ENCODE data around the gene CTTN. TPM values are rescaled to one million over a fixed set of nuclear protein-coding genes. Genes with fewer than 3 reads are reported as not detected.

Gene CTTN
- polyA plus RNA-seq, 4 donors = 101 to 218 (median 122) TPM

- peaks cover 0 to 1% of the 10 kb centered on the region in 2 donors for H3K9me3 ChIP-seq (ENCODE audit: control insufficient read depth in 2 of 2, insufficient read depth in 1 of 2, low read depth in 1 of 2, low read length in 1 of 2)
- FAIRE-seq = no peak
- H3K27me3 ChIP-seq (ENCODE audit: control insufficient read depth in 3 of 3, insufficient read depth in 3 of 3, low read length in 3 of 3) = no peaks in the 10 kb centered on the region
- 93 to 96% (median 94%) methylated on average over 31 of the region's 31 CpGs for WGBS, 3 donors
- H3K4me3 ChIP-seq (ENCODE audit: low read depth in 1 of 3, low read length in 3 of 3) = no peak overlapping the region
- no peaks in the 10 kb centered on the region for H3K4me1 ChIP-seq (ENCODE audit: control insufficient read depth in 3 of 3, insufficient read depth in 2 of 3, low read depth in 1 of 3, low read length in 2 of 3)
- H3K27ac ChIP-seq (ENCODE audit: low read depth in 1 of 3, low read length in 2 of 3) = no peak overlapping the region
- DNase-seq = no peak
- H3K36me3 ChIP-seq (ENCODE audit: control insufficient read depth in 3 of 3, insufficient read depth in 2 of 3, low read depth in 1 of 3, low read length in 3 of 3) = peaks cover 0 to 61% (median 0%) of the 10 kb centered on the region in 3 donors
Observed at GRCh38 chr11:70485326-70486025, 87.1 kb downstream of the CTTN start.

GRCh38 chr11:70486026-70486415 lies 87.7 kb downstream of the CTTN start:
- FAIRE-seq = no peak

More at GRCh38 chr11:70486026-70486415, 87.7 kb downstream of the CTTN start:
- Histone ChIP-seq H3K27ac (ENCODE audit: low read depth in 1 of 3, low read length in 2 of 3) (no peak overlapping the region), H3K4me1 (ENCODE audit: control insufficient read depth in 3 of 3, insufficient read depth in 2 of 3, low read depth in 1 of 3, low read length in 2 of 3) (no peaks in the 10 kb centered on the region), H3K36me3 (ENCODE audit: control insufficient read depth in 3 of 3, insufficient read depth in 2 of 3, low read depth in 1 of 3, low read length in 3 of 3) (peaks cover 0 to 63% (median 0%) of the 10 kb centered on the region in 3 donors), H3K27me3 (ENCODE audit: control insufficient read depth in 3 of 3, insufficient read depth in 3 of 3, low read length in 3 of 3) (no peaks in the 10 kb centered on the region), H3K4me3 (ENCODE audit: low read depth in 1 of 3, low read length in 3 of 3) (no peak overlapping the region), H3K9me3 (ENCODE audit: control insufficient read depth in 2 of 2, insufficient read depth in 1 of 2, low read depth in 1 of 2, low read length in 1 of 2) (peaks cover 0 to 7% of the 10 kb centered on the region in 2 donors)
- 93 to 96% (median 93%) methylated on average over 22 of the region's 22 CpGs for WGBS, 3 donors
- DNase-seq = no peak

Other genes starting within 250 kb of the CTTN start
- gene FADD, start 195.2 kb upstream of the CTTN start, polyA plus RNA-seq = 10 to 100 TPM; 20.2 to 32.7 (median 30.0) TPM
- 10 to 100 TPM; 17.8 to 27.3 (median 23.6) TPM for gene PPFIA1, start 127.8 kb upstream of the CTTN start, polyA plus RNA-seq

Measured in small intestine (tissue), 7 donors.